ENCODE results near the gene IQSEC1. TPM values are rescaled to one million over a fixed set of nuclear protein-coding genes. Genes with fewer than 3 reads are reported as not detected.

The IQSEC1 gene
- total RNA-seq, 1 donor = 22.1 TPM

GRCh38 chr3:12895391-12896062 lies 177.7 kb downstream of the IQSEC1 start:
- no peaks in the 10 kb centered on the region for H3K79me2 ChIP-seq (ENCODE audit: insufficient read depth, low read length)

DNA sequence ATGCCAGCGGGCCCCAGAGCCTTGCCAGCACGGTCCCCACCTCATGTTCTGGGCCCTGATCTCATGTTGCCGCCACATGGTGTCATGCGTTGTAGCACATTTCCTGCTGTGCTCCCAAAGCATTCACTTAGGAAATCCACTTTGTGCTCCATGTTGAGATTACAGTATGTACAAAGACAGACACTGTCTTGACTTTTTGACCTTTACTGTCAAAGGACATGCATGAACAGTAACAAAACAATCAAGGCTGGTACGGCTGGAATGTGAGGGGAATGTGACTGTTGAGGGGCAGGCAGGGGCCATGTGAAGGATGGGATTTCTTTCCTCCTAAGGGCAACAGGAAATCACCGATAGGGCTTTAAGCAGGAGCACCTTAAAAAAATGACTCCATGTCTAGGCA lies 178.6 kb downstream of the IQSEC1 start:
- TF ChIP-seq, protein P1, sequence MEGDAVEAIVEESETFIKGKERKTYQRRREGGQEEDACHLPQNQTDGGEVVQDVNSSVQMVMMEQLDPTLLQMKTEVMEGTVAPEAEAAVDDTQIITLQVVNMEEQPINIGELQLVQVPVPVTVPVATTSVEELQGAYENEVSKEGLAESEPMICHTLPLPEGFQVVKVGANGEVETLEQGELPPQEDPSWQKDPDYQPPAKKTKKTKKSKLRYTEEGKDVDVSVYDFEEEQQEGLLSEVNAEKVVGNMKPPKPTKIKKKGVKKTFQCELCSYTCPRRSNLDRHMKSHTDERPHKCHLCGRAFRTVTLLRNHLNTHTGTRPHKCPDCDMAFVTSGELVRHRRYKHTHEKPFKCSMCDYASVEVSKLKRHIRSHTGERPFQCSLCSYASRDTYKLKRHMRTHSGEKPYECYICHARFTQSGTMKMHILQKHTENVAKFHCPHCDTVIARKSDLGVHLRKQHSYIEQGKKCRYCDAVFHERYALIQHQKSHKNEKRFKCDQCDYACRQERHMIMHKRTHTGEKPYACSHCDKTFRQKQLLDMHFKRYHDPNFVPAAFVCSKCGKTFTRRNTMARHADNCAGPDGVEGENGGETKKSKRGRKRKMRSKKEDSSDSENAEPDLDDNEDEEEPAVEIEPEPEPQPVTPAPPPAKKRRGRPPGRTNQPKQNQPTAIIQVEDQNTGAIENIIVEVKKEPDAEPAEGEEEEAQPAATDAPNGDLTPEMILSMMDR (IDR thresholded peaks at IDR 0.05; ENCODE audit: extremely low read depth, low read depth, low read length) = no peak
- peak; percentile 3 for DNase-seq (ENCODE audit: insufficient read length, low spot score, missing footprints)
- peaks cover 22% of the 10 kb centered on the region for H3K27me3 ChIP-seq (ENCODE audit: insufficient read depth, low read length)
- H3K36me3 ChIP-seq (ENCODE audit: insufficient read depth, low read length) = peaks cover 6% of the 10 kb centered on the region
- no peak overlapping the region for H3K4me3 ChIP-seq (ENCODE audit: insufficient read depth, low read length)
- H3K4me2 ChIP-seq (ENCODE audit: insufficient read depth, low read length) = no peak overlapping the region
- H2AFZ ChIP-seq (ENCODE audit: low read length) = no peak overlapping the region
- no peaks in the 10 kb centered on the region for H3K79me2 ChIP-seq (ENCODE audit: insufficient read depth, low read length)
- no peaks in the 10 kb centered on the region for H3K9me3 ChIP-seq (ENCODE audit: low read depth, low read length)
- peaks cover 5% of the 10 kb centered on the region for H3K4me1 ChIP-seq (ENCODE audit: insufficient read depth, low read length)
- no peaks in the 10 kb centered on the region for H4K20me1 ChIP-seq (ENCODE audit: insufficient read depth, low read length)
- H3K27ac ChIP-seq (ENCODE audit: low read depth, low read length) = no peak overlapping the region

More at GRCh38 chr3:12895391-12896062, 177.7 kb downstream of the IQSEC1 start:
- TF ChIP-seq, protein P1 (IDR thresholded peaks at IDR 0.05; ENCODE audit: extremely low read depth, low read depth, low read length) = no peak
- Histone ChIP-seq H3K9me3 (ENCODE audit: low read depth, low read length) (no peaks in the 10 kb centered on the region), H3K27me3 (ENCODE audit: insufficient read depth, low read length) (peaks cover 18% of the 10 kb centered on the region), H3K4me1 (ENCODE audit: insufficient read depth, low read length) (peaks cover 5% of the 10 kb centered on the region), H3K4me2 (ENCODE audit: insufficient read depth, low read length) (no peak overlapping the region), H3K36me3 (ENCODE audit: insufficient read depth, low read length) (peaks cover 10% of the 10 kb centered on the region), H3K27ac (ENCODE audit: low read depth, low read length) (no peak overlapping the region), H3K4me3 (ENCODE audit: insufficient read depth, low read length) (no peak overlapping the region), H2AFZ (ENCODE audit: low read length) (no peak overlapping the region), H4K20me1 (ENCODE audit: insufficient read depth, low read length) (no peaks in the 10 kb centered on the region)
- peak; percentile 76 for DNase-seq (ENCODE audit: insufficient read length, low spot score, missing footprints)

DNA sequence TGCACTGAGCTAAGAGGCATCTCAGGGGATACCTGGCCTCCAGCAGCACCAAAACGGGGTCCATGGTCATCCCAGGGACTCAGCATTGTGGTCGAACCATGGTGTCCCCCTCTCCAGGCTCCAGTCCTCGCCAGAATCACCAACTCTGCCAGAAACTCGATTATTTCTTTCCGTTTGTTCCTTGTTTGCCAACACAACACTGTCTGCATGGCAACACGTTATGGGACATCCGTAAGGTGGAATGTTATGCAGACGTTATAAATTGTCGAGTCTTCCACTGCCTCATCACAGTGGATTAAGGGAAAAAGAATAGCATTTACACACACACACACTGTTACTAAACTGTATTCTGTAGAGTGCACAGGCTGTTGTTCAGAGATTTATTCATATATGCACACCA lies 179.4 kb downstream of the IQSEC1 start:
- H3K36me3 ChIP-seq (ENCODE audit: insufficient read depth, low read length) = peaks cover 4% of the 10 kb centered on the region
- no peak overlapping the region for H3K4me2 ChIP-seq (ENCODE audit: insufficient read depth, low read length)
- no peak overlapping the region for H2AFZ ChIP-seq (ENCODE audit: low read length)
- H3K4me3 ChIP-seq (ENCODE audit: insufficient read depth, low read length) = no peak overlapping the region
- peaks cover 5% of the 10 kb centered on the region for H3K4me1 ChIP-seq (ENCODE audit: insufficient read depth, low read length)
- no peaks in the 10 kb centered on the region for H3K79me2 ChIP-seq (ENCODE audit: insufficient read depth, low read length)
- peak; percentile 44 for DNase-seq (ENCODE audit: insufficient read length, low spot score, missing footprints)
- H3K27me3 ChIP-seq (ENCODE audit: insufficient read depth, low read length) = peaks cover 28% of the 10 kb centered on the region
- H3K9me3 ChIP-seq (ENCODE audit: low read depth, low read length) = no peaks in the 10 kb centered on the region
- no peaks in the 10 kb centered on the region for H4K20me1 ChIP-seq (ENCODE audit: insufficient read depth, low read length)
- TF ChIP-seq, protein P1 (IDR thresholded peaks at IDR 0.05; ENCODE audit: extremely low read depth, low read depth, low read length) = no peak
- H3K27ac ChIP-seq (ENCODE audit: low read depth, low read length) = no peak overlapping the region

DNA sequence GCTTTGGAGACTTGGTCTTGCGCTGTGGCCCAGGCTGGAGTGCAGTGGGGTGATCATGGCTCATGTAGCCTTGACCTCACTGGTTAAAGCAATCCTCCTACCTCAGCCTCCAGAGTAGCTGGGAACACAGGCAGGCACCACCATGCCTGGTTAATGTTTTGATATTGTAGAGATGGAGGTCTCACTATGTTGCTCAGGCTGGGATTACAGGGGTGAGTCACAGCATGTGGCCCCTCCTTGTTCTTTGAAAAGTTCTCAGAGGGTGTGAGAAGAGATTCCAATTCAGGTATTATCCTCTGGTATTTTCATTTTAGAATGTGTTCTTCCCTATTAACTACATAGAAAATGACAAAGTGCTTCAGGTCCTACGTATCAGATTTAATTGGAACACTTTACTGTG lies 180.0 kb downstream of the IQSEC1 start:
- TF ChIP-seq, protein P1 (IDR thresholded peaks at IDR 0.05; ENCODE audit: extremely low read depth, low read depth, low read length) = no peak
- DNase-seq (ENCODE audit: insufficient read length, low spot score, missing footprints) = peak; percentile 34
- Histone ChIP-seq H2AFZ (ENCODE audit: low read length) (no peak overlapping the region), H3K4me2 (ENCODE audit: insufficient read depth, low read length) (no peak overlapping the region), H3K4me1 (ENCODE audit: insufficient read depth, low read length) (peaks cover 5% of the 10 kb centered on the region), H3K27ac (ENCODE audit: low read depth, low read length) (no peak overlapping the region), H3K36me3 (ENCODE audit: insufficient read depth, low read length) (peaks cover 4% of the 10 kb centered on the region), H3K79me2 (ENCODE audit: insufficient read depth, low read length) (no peaks in the 10 kb centered on the region), H3K4me3 (ENCODE audit: insufficient read depth, low read length) (no peak overlapping the region), H3K9me3 (ENCODE audit: low read depth, low read length) (no peaks in the 10 kb centered on the region), H3K27me3 (ENCODE audit: insufficient read depth, low read length) (peaks cover 34% of the 10 kb centered on the region), H4K20me1 (ENCODE audit: insufficient read depth, low read length) (no peaks in the 10 kb centered on the region)
